ENCODE measurements around the gene BBX.

The BBX gene

GRCh38 chr3:107604057-107604822 lies 81.5 kb downstream of the BBX start:
- DNase-seq, result no peak

DNA sequence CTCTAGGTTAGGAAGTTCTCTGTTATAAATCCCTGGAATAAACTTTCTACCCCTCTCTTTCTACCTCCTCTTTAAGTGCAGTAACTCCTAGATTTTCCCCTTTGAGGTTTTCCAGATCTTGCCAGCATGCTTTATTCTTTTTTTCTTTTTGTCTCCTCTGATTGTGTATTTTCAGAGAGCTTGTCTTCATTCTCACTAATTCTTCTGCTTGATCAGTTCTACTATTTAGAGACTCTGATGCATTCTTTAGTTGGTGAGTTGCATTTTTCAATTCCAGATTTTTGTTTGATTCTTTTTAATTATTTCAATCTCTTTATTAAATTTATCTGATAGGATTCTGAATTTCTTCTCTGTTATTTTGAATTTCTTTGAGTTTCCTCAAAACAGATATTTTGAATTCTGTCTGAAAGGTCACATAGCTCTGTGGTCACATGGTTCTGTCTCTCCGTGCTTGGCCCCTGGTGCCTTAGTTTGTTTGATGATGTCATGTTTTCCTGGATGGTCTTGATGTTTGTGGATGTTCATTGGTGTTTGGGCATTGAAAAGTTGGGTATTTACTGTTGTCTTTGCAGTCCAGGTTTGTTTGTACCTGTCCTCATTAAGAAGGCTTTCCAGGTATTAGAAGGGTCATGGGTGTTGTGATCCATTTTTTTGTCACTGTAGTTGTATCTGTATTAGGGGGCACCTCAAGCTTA lies 89.2 kb downstream of the BBX start:
- DNase-seq, result no peak

GRCh38 chr3:107612664-107613084 lies 89.9 kb downstream of the BBX start:
- no peak for DNase-seq

GRCh38 chr3:107619549-107619948 lies 96.8 kb downstream of the BBX start:
- no peak for DNase-seq

DNA sequence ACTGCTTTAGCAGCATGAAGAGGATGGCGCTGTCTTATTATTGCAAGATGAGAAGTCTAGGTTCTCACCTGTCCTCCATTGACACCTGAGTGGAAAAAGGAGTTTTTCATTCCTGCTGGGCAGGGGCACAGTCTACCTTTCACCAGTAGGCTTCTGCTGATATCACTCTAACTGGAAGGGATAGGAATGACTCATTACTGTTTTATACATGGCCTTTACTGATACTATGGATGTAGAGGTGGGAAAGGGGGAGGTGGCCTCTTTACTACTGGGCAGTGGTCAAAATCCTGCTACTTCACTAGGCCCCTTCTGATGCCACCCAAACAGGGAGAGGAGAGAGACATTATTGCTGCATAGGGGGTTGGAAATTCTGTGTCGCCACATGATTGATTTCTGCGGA lies 97.8 kb downstream of the BBX start:
- no peak for DNase-seq

DNA sequence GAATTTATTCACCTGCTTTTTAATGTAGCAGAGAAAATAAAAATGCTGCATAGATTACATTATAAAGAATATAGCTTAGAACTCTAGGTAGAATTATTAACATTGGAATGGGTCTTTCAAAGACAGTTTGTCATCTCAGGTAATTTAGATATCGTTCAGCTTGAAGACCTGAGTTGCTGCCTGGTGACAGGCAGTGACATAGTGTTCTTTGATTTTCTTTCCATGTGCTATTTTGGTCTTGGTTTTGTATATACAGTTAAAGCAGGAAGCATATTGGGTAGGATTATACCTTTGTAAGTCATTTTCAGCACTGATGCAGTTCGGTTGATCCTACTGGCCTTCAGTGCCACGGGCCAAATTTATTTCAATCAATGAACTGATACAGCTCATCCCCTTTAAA lies 98.7 kb downstream of the BBX start:
- no peak for DNase-seq

DNA sequence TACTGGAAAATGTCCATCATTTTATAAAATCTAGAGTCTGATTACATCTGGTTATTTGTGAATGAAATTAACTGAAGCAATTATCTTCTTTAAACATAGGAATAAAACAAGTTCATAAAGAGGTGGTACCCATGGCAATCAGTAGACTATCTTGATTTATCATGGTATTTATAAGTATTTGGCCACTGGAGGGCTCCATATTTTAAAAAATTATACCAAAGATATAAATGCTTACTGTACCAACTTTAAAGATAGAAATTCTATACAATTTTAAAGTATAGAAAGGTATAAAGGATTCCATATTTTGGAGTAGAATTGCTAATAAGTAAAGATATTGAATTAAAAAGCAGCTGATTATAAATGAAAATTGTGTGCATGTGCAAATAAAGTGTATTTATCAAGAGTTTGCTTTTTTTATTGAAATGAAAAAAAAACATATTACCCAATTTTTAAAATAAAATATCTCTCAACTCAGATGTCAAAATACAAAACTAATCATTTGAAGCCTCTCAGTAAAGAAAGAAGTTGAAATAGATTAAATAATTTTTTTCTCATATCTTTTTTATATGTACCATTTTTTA lies 105.3 kb downstream of the BBX start:
- DNase-seq, result no peak

DNA sequence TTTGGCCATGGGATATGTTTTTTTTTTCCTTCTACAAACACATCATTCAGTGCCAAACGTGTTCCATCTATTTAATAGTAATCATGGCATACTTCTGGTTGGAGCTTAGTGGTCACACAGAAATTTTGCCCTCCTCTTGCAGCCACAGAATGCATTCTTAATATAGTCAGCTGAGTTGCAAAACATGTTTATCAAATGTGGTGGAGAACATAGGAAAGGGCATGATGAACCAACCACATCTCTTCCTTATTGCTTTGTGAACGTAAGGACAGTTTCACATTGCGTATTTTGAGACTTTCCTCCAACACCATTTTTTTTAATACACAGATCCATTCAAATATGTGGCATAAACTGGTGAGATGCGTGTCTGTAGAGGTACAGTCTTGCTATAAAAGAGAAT lies 106.8 kb downstream of the BBX start:
- no peak for DNase-seq

GRCh38 chr3:107630779-107631178 lies 108.0 kb downstream of the BBX start:
- no peak for DNase-seq

GRCh38 chr3:107632576-107632975 lies 109.8 kb downstream of the BBX start:
- DNase-seq, result no peak

DNA sequence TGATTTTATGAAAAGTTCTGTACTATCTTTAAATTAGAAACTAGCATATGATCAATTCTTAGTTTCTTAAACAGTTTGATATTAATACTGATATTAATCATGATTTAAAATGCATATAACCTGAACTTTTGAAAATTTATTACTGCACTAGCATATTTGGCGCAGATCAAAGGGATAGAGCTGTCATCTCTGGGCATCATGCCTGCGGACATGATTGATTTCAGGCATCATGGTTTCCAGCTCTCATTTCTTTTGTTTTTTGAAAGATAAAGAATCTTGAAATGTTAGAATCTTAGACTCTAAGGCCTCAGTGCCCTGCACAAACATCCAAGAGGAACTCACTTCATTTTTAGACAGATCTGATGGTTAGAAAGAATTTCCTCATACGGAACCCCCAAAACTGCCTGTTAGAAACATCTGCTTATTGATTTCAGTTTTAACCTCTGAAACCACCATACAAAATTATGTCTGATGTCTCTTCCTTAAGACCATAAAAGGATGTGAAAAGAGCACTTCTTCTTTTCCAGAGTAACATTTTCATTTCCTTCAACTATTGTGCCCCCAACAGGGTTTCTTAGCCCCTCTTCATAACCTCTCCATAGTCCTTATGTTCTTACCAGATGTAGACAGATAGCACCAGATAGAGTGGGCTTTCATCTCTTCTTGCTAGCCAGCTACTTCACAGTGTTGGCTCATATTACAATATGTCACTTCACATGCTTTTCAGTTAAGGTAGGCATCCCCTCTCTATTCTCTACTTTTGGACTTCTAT lies 110.8 kb downstream of the BBX start:
- DNase-seq, result no peak

DNA sequence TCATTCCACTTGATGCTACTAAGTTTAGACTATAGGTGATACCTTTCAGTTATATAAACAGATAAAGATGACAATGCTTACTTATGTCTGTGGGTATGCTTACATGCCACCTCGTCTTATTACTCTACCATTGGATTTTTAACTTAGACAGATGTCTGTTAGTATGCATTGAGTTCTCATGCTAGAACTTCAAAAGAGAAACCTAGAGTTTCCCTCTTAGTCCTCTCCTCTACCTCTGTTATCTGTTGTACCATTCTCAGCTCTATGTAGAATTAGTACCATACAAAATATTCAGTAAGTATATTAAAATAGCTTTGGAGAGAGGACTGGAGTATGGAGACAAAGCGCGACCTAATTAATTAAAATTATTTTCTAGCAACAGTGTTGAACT lies 111.3 kb downstream of the BBX start:
- no peak for DNase-seq

DNA sequence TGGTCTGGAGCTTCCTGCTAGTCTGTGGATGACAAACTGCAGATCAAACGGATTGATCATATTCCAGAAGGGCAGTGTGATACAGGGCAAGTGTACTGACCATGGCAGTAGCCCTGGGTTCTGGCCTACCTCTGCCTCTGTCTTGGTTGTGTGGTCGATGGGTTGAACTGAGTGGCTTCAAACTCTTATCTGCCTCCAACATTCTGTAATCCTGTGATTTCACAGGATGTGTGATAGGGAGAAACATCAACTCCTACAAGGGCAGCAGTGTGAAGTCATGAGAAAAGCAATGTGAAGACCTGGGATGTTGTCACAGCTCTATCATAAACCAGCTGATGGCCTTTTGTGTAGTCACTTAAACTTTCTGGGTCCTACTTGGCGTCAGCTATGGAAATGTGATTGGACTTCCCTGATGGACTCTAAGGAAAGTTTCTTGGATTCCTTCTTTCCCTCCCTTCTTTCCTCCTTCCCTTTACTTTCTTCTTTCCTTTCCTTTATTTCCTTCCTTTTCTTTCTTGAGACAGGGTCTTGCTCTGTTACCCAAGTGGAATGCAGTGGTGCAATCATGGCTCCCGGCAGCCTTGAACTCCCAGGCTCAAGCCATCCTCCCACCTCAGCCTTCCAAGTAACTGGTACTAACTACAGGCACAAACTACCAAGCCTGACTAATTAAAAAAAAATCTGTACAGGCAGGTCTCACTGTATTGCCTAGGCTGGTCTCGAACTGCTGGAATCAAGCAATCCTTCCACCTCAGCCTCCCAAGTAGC lies 114.8 kb downstream of the BBX start:
- DNase-seq, result no peak

DNA sequence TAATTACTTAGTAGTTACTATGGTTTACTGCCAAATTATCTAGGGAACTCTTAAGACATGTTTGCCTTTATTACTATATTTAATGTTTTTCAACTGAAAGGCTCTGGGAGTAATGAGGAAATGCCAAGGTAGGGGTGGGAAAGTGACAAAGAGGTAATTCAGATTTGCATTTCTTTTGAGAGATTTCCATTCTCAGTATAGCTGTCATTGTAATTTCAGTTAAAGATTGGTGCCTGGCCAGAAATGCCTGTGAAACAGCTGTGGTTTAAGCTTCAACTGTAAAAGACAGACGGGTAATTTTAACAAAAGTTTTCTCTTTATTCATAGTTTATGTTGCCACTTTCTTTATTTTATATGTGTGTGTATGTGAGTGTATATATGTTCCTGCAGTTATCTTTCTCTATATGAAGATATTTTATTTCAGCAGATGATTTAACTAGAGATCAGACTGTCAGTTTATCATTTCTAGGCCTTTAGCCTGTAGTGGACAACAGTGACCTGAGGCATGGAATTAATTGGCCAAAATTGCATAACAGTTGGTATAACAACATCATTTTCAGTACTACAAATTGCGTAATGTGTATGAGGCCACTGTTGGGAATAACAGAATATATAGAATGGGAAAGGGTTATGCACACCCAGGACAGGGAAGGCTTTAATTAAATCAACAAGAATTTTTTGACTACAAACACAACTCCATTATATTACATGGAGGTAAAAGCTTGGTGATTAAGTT lies 119.0 kb downstream of the BBX start:
- no peak for DNase-seq

- no peak for DNase-seq
These were observed 120.5 kb downstream of the BBX start for GRCh38 chr3:107643038-107643883.

DNA sequence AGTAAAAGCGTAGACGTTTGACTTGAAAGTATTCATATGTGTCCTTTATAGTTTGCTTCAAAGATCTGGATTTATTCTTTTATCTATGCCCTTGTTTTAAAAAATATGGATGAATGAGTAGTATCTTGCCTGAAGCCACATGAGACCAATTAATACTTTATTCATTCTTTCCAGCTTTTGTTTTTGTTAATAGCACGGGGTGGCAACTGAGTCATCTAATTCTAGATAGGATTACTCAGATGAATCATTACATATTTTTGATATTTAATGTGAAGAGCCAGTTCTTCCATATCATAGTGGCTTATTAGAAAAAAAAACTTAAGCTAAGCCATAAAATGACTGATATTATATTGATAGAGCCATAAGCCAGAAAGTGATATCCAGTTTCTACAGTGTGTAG lies 121.9 kb downstream of the BBX start:
- DNase-seq, result no peak

DNA sequence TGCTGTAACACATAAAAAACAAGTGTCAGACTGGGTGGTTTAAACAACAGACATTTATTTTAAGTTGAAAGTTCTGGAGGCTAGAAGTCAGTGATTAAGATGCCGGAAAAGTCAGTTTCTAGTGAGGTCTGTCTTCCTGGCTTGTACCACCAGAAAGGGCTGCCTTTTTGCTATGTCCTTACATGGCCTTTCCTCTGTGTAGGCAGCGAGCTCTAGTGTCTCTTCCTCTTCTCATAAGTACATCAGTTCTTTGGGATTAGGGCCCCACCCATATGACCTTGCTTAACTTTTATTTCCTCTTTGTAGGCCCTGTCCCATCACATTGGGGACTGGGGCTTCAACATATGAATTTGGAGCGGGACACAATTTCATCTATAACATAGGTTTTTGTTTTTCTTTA lies 128.0 kb downstream of the BBX start:
- no peak for DNase-seq

- DNase-seq, result no peak
These were observed 129.0 kb downstream of the BBX start for GRCh38 chr3:107651782-107652181.

DNA sequence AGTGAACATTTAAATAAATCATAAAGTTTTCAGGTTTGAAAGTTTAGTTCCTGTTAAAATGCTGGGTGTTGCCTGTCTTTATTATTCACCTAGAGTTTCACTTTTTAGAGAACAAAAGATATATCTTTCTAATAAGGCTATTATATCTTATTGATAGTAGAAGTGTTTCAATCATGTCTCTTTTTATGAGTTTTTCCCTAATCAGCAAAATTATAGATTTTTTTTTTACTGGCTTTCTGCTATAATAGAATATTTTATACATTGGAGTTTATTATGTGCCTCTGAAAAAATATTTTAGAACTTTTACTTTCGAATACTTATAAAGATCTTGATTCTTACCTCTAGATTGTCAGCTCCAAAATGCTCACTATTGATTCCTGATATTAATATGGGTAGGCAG lies 131.5 kb downstream of the BBX start:
- no peak for DNase-seq

DNA sequence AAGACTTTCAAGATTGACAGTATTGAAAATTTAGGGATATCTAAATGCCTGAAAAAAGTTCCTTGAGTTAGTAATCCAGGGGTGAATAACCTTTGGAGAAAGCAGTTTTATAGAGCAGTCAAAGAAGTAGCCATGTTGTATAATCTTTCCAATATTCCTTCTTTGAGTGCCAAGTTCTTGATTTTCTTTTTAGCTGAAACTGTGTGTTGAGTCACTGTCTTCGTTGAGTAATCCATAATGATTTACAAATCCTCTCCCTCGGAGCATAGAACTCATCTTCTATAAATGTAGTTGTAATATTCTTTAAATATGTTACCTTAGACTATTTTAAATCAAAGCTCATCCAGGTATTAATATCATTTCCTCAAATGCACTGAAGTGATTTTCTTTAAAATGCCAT lies 135.2 kb downstream of the BBX start:
- no peak for DNase-seq
